ENCODE data around the gene BRINP2.

The BRINP2 gene

DNA sequence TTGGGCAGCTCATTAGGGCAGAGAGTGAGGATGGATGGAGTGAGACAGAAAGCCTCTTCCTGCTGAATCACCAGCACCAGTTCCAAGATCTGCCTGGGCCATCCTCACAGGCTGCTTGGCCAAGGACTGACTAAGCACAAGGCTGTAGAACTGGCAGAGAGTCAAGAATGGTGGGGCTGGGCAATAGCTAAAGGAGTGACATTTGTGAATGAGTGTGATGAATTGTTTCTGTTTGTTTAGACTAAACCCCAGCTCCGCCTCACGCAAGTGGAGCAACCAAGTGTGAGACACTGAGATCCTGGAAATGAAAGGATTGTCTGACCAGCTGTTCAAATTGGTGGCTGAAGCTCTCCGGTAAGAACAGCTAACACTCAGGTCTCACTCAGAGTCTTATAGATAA lies 38.6 kb downstream of the BRINP2 start:
- DNase-seq = no peak
- in situ Hi-C loops (cut with MboI; ENCODE audit: low pct_unique_long_range_greater_than_20kb, low sequenced_read_pairs) = no loop called here

GRCh38 chr1:177210071-177210470 lies 39.3 kb downstream of the BRINP2 start:
- in situ Hi-C loops (cut with MboI; ENCODE audit: low pct_unique_long_range_greater_than_20kb, low sequenced_read_pairs) = no loop called here
- no peak for DNase-seq

DNA sequence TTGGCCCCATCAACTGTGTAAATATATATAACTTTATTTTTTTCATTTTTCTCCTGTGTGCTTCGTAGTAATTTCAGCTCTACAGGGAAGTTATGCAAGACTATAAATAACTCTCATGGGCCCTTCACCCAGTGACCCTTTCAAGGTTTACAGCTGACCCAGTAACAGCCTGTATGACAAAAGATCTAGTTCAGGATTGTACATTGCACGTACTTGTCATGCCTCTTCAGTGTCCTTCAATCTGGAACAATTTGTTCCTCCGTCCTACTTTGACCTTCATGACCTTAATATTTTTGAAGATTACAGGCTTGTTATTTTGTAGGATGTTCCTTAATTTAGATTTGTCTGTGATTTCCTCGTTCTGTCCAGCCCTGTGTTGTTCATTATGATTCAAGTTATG lies 40.5 kb downstream of the BRINP2 start:
- no peak for DNase-seq
- in situ Hi-C loops (cut with MboI; ENCODE audit: low pct_unique_long_range_greater_than_20kb, low sequenced_read_pairs) = no loop called here

- in situ Hi-C loops (cut with MboI; ENCODE audit: low pct_unique_long_range_greater_than_20kb, low sequenced_read_pairs) = no loop called here
- no peak for DNase-seq
Observed at GRCh38 chr1:177216587-177217202, 45.9 kb downstream of the BRINP2 start.

- in situ Hi-C loops (cut with MboI; ENCODE audit: low pct_unique_long_range_greater_than_20kb, low sequenced_read_pairs) = no loop called here
- no peak for DNase-seq
Observed at GRCh38 chr1:177219554-177220458, 49.0 kb downstream of the BRINP2 start.

GRCh38 chr1:177223359-177223758 lies 52.6 kb downstream of the BRINP2 start:
- no peak for DNase-seq
- in situ Hi-C loops (cut with MboI; ENCODE audit: low pct_unique_long_range_greater_than_20kb, low sequenced_read_pairs) = no loop called here

- in situ Hi-C loops (cut with MboI; ENCODE audit: low pct_unique_long_range_greater_than_20kb, low sequenced_read_pairs) = no loop called here
- DNase-seq = no peak
Observed at GRCh38 chr1:177227978-177228692, 57.4 kb downstream of the BRINP2 start.

- no peak for DNase-seq
- in situ Hi-C loops (cut with MboI; ENCODE audit: low pct_unique_long_range_greater_than_20kb, low sequenced_read_pairs) = no loop called here
Observed at GRCh38 chr1:177228693-177229065, 57.9 kb downstream of the BRINP2 start.

- in situ Hi-C loops (cut with MboI; ENCODE audit: low pct_unique_long_range_greater_than_20kb, low sequenced_read_pairs) = no loop called here
- DNase-seq = no peak
Observed at GRCh38 chr1:177229781-177230180, 59.0 kb downstream of the BRINP2 start.

GRCh38 chr1:177230228-177231016 lies 59.7 kb downstream of the BRINP2 start:
- in situ Hi-C loops (cut with MboI; ENCODE audit: low pct_unique_long_range_greater_than_20kb, low sequenced_read_pairs) = no loop called here
- DNase-seq = no peak

GRCh38 chr1:177235350-177235749 lies 64.6 kb downstream of the BRINP2 start:
- in situ Hi-C loops (cut with MboI; ENCODE audit: low pct_unique_long_range_greater_than_20kb, low sequenced_read_pairs) = no loop called here
- no peak for DNase-seq

DNA sequence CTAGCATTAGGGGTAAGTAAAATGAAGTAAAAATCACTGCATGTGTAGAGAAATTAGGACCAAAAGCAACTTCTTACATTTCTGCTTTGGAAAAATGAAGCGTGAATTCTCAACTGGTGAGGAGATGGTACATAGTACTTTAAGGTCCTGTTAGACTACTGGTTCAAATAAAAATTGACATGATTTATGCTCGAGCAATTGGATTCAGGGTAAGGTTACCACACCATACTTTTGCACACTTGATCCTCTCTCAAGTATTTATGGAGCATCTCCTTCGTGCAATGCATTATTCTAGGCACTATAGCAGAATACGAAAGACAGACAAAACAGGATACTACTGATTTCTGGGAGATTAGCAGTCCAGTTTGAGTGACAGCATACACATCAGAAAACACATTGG lies 66.2 kb downstream of the BRINP2 start:
- DNase-seq = no peak
- in situ Hi-C loops (cut with MboI; ENCODE audit: low pct_unique_long_range_greater_than_20kb, low sequenced_read_pairs) = no loop called here

- in situ Hi-C loops (cut with MboI; ENCODE audit: low pct_unique_long_range_greater_than_20kb, low sequenced_read_pairs) = no loop called here
- DNase-seq = no peak
Observed at GRCh38 chr1:177238967-177239366, 68.2 kb downstream of the BRINP2 start.

GRCh38 chr1:177239792-177240191 lies 69.0 kb downstream of the BRINP2 start:
- in situ Hi-C loops (cut with MboI; ENCODE audit: low pct_unique_long_range_greater_than_20kb, low sequenced_read_pairs) = no loop called here
- DNase-seq = no peak

- in situ Hi-C loops (cut with MboI; ENCODE audit: low pct_unique_long_range_greater_than_20kb, low sequenced_read_pairs) = no loop called here
- DNase-seq = no peak
Observed at GRCh38 chr1:177243773-177244172, 73.0 kb downstream of the BRINP2 start.

GRCh38 chr1:177246710-177247580 lies 76.2 kb downstream of the BRINP2 start:
- in situ Hi-C loops (cut with MboI; ENCODE audit: low pct_unique_long_range_greater_than_20kb, low sequenced_read_pairs) = no loop called here
- DNase-seq = no peak

DNA sequence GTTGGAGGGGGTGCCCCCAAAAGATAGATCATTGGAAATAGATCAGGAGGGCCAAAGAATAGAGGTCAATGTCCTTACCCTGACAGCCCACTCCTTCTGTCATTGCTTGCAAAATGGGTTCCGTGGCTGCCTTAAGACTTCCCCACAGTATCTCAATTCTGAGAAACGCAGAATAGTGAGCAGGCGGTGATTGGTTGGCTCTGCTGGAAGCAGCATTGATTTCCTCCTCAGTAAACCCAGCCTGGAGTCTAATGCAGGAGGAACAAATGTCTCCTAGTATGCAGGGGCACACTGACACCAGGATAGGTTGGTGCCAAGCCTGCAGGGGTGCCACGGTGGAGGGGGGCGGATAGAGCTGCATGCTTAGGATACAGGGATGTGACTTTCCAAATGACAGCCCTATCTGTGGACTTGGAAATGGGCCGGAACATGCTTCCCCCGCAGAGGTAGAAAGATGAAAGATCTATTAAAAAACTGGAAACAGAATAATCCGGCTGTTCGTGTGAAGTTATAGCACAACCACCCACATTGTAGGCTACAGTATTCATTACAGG lies 76.9 kb downstream of the BRINP2 start:
- in situ Hi-C loops (cut with MboI; ENCODE audit: low pct_unique_long_range_greater_than_20kb, low sequenced_read_pairs) = no loop called here

DNA sequence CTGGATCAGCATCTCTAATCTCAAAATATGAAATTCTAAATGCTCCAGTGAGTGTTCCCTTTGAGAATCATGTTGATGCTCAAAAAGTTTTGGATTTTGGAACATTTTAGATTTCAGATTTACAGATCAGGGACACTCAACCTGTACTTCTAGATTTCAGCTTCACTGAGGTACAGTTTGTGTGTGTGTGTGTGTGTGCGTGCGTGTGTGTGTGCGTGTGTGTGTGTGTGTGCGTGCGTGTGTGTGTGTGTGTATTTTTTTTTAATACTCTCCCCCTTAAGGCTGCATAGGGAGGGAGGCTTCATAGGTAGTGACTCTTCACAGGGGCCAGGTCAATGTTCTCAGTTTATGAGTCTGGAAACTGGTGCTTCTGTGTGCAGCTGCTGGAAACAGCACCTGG lies 77.5 kb downstream of the BRINP2 start:
- DNase-seq = no peak
- in situ Hi-C loops (cut with MboI; ENCODE audit: low pct_unique_long_range_greater_than_20kb, low sequenced_read_pairs) = no loop called here

More for the DNA sequence above, 76.9 kb downstream of the BRINP2 start:
- no peak for DNase-seq
